Measurements from ENCODE around the gene ATIC.

The ATIC gene

GRCh38 chr2:215368493-215368809 lies 56.6 kb downstream of the ATIC start:
- TF ChIP-seq TEAD4 (IDR thresholded peaks at IDR 0.05): no peak
- no peak for TF ChIP-seq REST (IDR thresholded peaks at IDR 0.05; ENCODE audit: low read depth)
- TF ChIP-seq ZBTB7A (IDR thresholded peaks at IDR 0.05; ENCODE audit: low read depth): no peak
- TF ChIP-seq FOXM1 (IDR thresholded peaks at IDR 0.05; ENCODE audit: borderline replicate concordance, low read depth): no peak
- no peak for TF ChIP-seq EGR1 (IDR thresholded peaks at IDR 0.05)

- no peak for TF ChIP-seq CEBPB (IDR thresholded peaks at IDR 0.05)
- TF ChIP-seq USF1 (IDR thresholded peaks at IDR 0.05): no peak
- TF ChIP-seq NFIC (IDR thresholded peaks at IDR 0.05): no peak
- no peak for TF ChIP-seq MAX (IDR thresholded peaks at IDR 0.05)
- TF ChIP-seq REST (IDR thresholded peaks at IDR 0.05; ENCODE audit: low read depth): no peak
- TF ChIP-seq TCF12 (IDR thresholded peaks at IDR 0.05; ENCODE audit: low read depth): no peak
- no peak for TF ChIP-seq RAD21 (IDR thresholded peaks at IDR 0.05; ENCODE audit: low read depth)
- no peak for TF ChIP-seq EGR1 (IDR thresholded peaks at IDR 0.05)
- TF ChIP-seq TAF1 (IDR thresholded peaks at IDR 0.05; ENCODE audit: low read depth): no peak
- no peak for TF ChIP-seq TEAD4 (IDR thresholded peaks at IDR 0.05)
- no peak for TF ChIP-seq ZBTB7A (IDR thresholded peaks at IDR 0.05; ENCODE audit: low read depth)
- no peak for TF ChIP-seq EP300 (IDR thresholded peaks at IDR 0.05; ENCODE audit: borderline replicate concordance)
- no peak for TF ChIP-seq CREB1 (IDR thresholded peaks at IDR 0.05; ENCODE audit: low read depth)
- no peak for TF ChIP-seq YY1 (IDR thresholded peaks at IDR 0.05; ENCODE audit: low read depth)
- TF ChIP-seq FOXM1 (IDR thresholded peaks at IDR 0.05; ENCODE audit: borderline replicate concordance, low read depth): no peak
Observed at GRCh38 chr2:215369181-215369760, 57.4 kb downstream of the ATIC start.

GRCh38 chr2:215370112-215370965 lies 58.5 kb downstream of the ATIC start:
- TF ChIP-seq TAF1 (IDR thresholded peaks at IDR 0.05; ENCODE audit: low read depth) (no peak), TCF12 (IDR thresholded peaks at IDR 0.05; ENCODE audit: low read depth) (no peak), ZBTB7A (IDR thresholded peaks at IDR 0.05; ENCODE audit: low read depth) (no peak), RAD21 (IDR thresholded peaks at IDR 0.05; ENCODE audit: low read depth) (no peak), CREB1 (IDR thresholded peaks at IDR 0.05; ENCODE audit: low read depth) (no peak), YY1 (IDR thresholded peaks at IDR 0.05; ENCODE audit: low read depth) (no peak), CEBPB (IDR thresholded peaks at IDR 0.05) (no peak), EP300 (IDR thresholded peaks at IDR 0.05; ENCODE audit: borderline replicate concordance) (no peak), USF1 (IDR thresholded peaks at IDR 0.05) (no peak), NFIC (IDR thresholded peaks at IDR 0.05) (no peak), FOXM1 (IDR thresholded peaks at IDR 0.05; ENCODE audit: borderline replicate concordance, low read depth) (no peak), EGR1 (IDR thresholded peaks at IDR 0.05) (no peak), MAX (IDR thresholded peaks at IDR 0.05) (no peak), TEAD4 (IDR thresholded peaks at IDR 0.05) (no peak)

- TF ChIP-seq CREB1 (IDR thresholded peaks at IDR 0.05; ENCODE audit: low read depth) (no peak), NFIC (IDR thresholded peaks at IDR 0.05) (no peak), MAX (IDR thresholded peaks at IDR 0.05) (no peak), REST (IDR thresholded peaks at IDR 0.05; ENCODE audit: low read depth) (no peak), CEBPB (IDR thresholded peaks at IDR 0.05) (no peak), EP300 (IDR thresholded peaks at IDR 0.05; ENCODE audit: borderline replicate concordance) (no peak)
Observed at GRCh38 chr2:215371915-215372897, 60.3 kb downstream of the ATIC start.

All from Ishikawa (cell line).